NCI-H226 (cell line): Measurements from ENCODE around the gene ZNF14.
"Not testable (repeated sequence)": the region's sequence is repeated elsewhere in the genome, so short reads cannot be mapped to it uniquely, and the experiment has no call there.

ENCODE experiments used
- DNase-seq: peaks from one replicate; pipeline ENCODE4 v3.0.0-alpha.2; 2015

Gene ZNF14

GRCh38 chr19:19746286-19747213, 13.6 kb upstream of the ZNF14 start:
- no peak for DNase-seq

- no peak for DNase-seq
Observed at GRCh38 chr19:19745496-19746285, 12.8 kb upstream of the ZNF14 start.

GRCh38 chr19:19744641-19745040, 11.7 kb upstream of the ZNF14 start:
- no peak for DNase-seq

GRCh38 chr19:19743921-19744320, 11.0 kb upstream of the ZNF14 start:
- DNase-seq = not testable (repeated sequence)

- no peak for DNase-seq
Observed at GRCh38 chr19:19743176-19743575, 10.3 kb upstream of the ZNF14 start.

- no peak for DNase-seq
Observed at GRCh38 chr19:19742773-19743172, 9.9 kb upstream of the ZNF14 start.

GRCh38 chr19:19741184-19741583, 8.3 kb upstream of the ZNF14 start:
- DNase-seq = no peak

- no peak for DNase-seq
Observed at GRCh38 chr19:19740755-19741154, 7.8 kb upstream of the ZNF14 start.

GRCh38 chr19:19738564-19738963, 5.7 kb upstream of the ZNF14 start:
- DNase-seq = no peak

GRCh38 chr19:19737559-19738332, 4.8 kb upstream of the ZNF14 start:
- no peak for DNase-seq

GRCh38 chr19:19721896-19722295, 11.0 kb downstream of the ZNF14 start:
- no peak for DNase-seq

GRCh38 chr19:19719798-19720197, 13.1 kb downstream of the ZNF14 start:
- no peak for DNase-seq

- DNase-seq = no peak
Observed at GRCh38 chr19:19711934-19712828, 20.7 kb downstream of the ZNF14 start.

- DNase-seq = no peak
Observed at GRCh38 chr19:19711306-19711933, 21.5 kb downstream of the ZNF14 start.

GRCh38 chr19:19710506-19710905, 22.4 kb downstream of the ZNF14 start:
- no peak for DNase-seq

- no peak for DNase-seq
Observed at GRCh38 chr19:19704836-19705235, 28.1 kb downstream of the ZNF14 start.

- DNase-seq = not testable (repeated sequence)
Observed at GRCh38 chr19:19700493-19700892, 32.4 kb downstream of the ZNF14 start.

GRCh38 chr19:19697589-19697988, 35.3 kb downstream of the ZNF14 start:
- no peak for DNase-seq

- no peak for DNase-seq
Observed at GRCh38 chr19:19696386-19696785, 36.5 kb downstream of the ZNF14 start.

GRCh38 chr19:19691683-19692082, 41.2 kb downstream of the ZNF14 start:
- DNase-seq = no peak

GRCh38 chr19:19689023-19689422, 43.9 kb downstream of the ZNF14 start:
- DNase-seq = not testable (repeated sequence)

- DNase-seq = no peak
Observed at GRCh38 chr19:19687090-19687489, 45.8 kb downstream of the ZNF14 start.
